Melanocyte of skin (primary cell): Measurements from ENCODE around the gene RBM11. TPM values are rescaled to one million over a fixed set of nuclear protein-coding genes. Genes with fewer than 3 reads are reported as not detected.

Experiments used
- total RNA-seq, 2 donors: library from RNA; depleted of rRNA; stranded (reverse); fragments of >200 nt; gene quantifications; 2 replicates each; pipeline ENCODE4 v1.2.3, GENCODE V29; 2012

Gene RBM11, protein sequence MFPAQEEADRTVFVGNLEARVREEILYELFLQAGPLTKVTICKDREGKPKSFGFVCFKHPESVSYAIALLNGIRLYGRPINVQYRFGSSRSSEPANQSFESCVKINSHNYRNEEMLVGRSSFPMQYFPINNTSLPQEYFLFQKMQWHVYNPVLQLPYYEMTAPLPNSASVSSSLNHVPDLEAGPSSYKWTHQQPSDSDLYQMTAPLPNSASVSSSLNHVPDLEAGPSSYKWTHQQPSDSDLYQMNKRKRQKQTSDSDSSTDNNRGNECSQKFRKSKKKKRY
- total RNA-seq = 1 to 10 TPM; 2.8 to 3.3 TPM

DNA sequence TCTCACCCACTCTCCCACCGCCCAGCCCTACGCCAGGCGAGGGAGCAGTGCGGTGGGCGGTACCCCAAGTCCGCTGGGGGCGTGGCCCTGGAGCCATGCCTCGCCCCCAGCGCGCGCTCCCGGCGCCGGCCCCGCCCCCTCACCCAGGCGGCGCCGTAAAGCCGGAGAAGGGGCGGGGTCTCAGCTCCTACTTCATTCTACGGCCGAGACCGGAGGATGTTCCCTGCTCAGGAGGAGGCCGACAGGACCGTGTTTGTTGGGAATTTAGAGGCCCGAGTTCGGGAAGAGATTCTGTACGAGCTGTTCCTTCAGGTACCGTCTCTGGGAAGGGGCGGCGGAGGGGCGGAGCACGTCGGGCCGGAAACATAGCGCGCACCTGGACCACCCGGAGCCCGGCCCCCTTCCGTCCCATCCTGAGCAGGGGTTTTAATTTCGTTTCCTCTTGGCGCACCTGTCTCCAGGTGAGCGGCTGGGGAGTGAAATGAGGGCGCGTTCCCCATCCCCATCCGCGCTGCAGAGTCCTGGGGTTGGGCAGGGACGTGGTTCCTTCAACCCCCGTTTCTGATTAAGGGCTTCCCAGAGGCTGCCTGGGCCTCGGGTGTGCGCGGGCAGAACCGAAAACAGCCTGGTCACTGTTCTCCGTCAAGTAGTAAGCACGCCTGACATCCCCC is at the start of gene RBM11:
TSS of gene RBM11 (plus strand) at position 187 of the 671 bp plus-strand sequence. CDS start at position 217, 30 bp downstream.

DNA sequence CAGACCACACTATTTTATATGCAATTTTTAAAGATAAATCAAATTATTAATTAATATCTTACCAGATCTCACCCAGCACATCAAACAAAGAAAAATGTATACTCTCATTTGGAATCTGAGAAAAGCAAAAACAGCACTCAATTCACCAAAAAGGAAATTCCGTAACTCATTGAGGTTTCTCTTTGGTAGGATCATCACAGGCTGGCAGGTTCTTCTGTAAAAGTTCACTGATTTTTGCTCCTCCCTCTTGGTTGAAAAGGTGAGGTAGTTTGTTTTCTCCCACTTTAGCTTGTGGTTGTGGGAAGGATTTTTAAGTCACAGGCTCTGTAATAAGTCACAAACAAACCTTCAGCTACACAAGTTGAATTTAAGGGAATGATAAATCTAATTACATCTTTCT is 5.2 kb upstream of the RBM11 start, which contains the start of gene LIPI:
TSS of gene LIPI (minus strand) at position 218 of the 400 bp plus-strand sequence. CDS start at position 108, 110 bp downstream.

Other genes with a start within 250 kb of the RBM11 start
- gene LIPI, start 5.2 kb upstream of the RBM11 start, total RNA-seq = not detected
- gene HSPA13, start 167.0 kb downstream of the RBM11 start, total RNA-seq = 10 to 100 TPM; 32.7 to 39.6 TPM